HepG2 (cell line): Measurements from ENCODE around the gene STAP2. TPM values are rescaled to one million over a fixed set of nuclear protein-coding genes. Genes with fewer than 3 reads are reported as not detected.

Experiments
- CREM ChIP-seq, 2 experiments: sonication (generic) in 1 of 2; formaldehyde crosslinking in 1 of 2; IDR thresholded peaks; 2 replicates each; pipeline versions ENCODE4 v1.4.0 to v1.6.1; 2016 to 2020; ENCODE audit warnings: antibody characterized with exemption in 1 of 2, mild to moderate bottlenecking in 1 of 2, missing genetic modification reagents in 1 of 2
- DPF2 ChIP-seq: sonication (generic); formaldehyde crosslinking; IDR thresholded peaks from 2 replicates; pipeline ENCODE4 v1.4.0; 2020; ENCODE audit warnings: mild to moderate bottlenecking, low read depth, missing genetic modification reagents, borderline replicate concordance
- EHMT2 ChIP-seq: fragments of 200-600 bp; sonication (generic); IDR thresholded peaks from 2 replicates; pipeline ENCODE4 v1.7.0; 2017; ENCODE audit warnings: antibody characterized with exemption, low read depth, low read length, borderline replicate concordance
- FOXK1 ChIP-seq: sonication (generic); formaldehyde crosslinking; IDR thresholded peaks from 2 replicates; pipeline ENCODE4 v1.4.0; 2020; ENCODE audit warnings: low read depth, missing genetic modification reagents, borderline replicate concordance
- HHEX ChIP-seq: IDR thresholded peaks from 2 replicates; pipeline ENCODE4 v1.6.1; 2016; ENCODE audit warnings: control low read depth
- REPIN1 ChIP-seq: sonication (generic); formaldehyde crosslinking; IDR thresholded peaks from 2 replicates; pipeline ENCODE4 v1.8.0; 2022; ENCODE audit warnings: missing genetic modification reagents, low read depth, mild to moderate bottlenecking, borderline replicate concordance
- SP140L ChIP-seq: sonication (generic); formaldehyde crosslinking; IDR thresholded peaks from 2 replicates; pipeline ENCODE4 v1.4.0; 2020; ENCODE audit warnings: missing genetic modification reagents, borderline replicate concordance
- TRIM24 ChIP-seq: sonication (generic); formaldehyde crosslinking; IDR thresholded peaks from 2 replicates; pipeline ENCODE4 v1.8.0; 2022; ENCODE audit warnings: mild to moderate bottlenecking, missing genetic modification reagents
- ZMYM3 ChIP-seq: sonication (generic); formaldehyde crosslinking; IDR thresholded peaks from 2 replicates; pipeline ENCODE4 v1.5.1; 2020; ENCODE audit warnings: mild to moderate bottlenecking, missing genetic modification reagents
- ZNF143 ChIP-seq: sonication (generic); formaldehyde crosslinking; IDR thresholded peaks from 2 replicates; pipeline ENCODE4 v1.4.0; 2020; ENCODE audit warnings: missing genetic modification reagents
- ZNF17 ChIP-seq: sonication (generic); formaldehyde crosslinking; IDR thresholded peaks from 2 replicates; pipeline ENCODE4 v1.5.0; 2020; ENCODE audit warnings: mild to moderate bottlenecking, missing genetic modification reagents
- ZNF44 ChIP-seq: sonication (generic); formaldehyde crosslinking; IDR thresholded peaks from 2 replicates; pipeline ENCODE4 v1.5.1; 2020; ENCODE audit warnings: mild to moderate bottlenecking, missing genetic modification reagents
- ZNF446 ChIP-seq: sonication (generic); formaldehyde crosslinking; IDR thresholded peaks from 2 replicates; pipeline ENCODE4 v1.5.0; 2020; ENCODE audit warnings: mild to moderate bottlenecking, missing genetic modification reagents
- ZNF501 ChIP-seq: sonication (generic); formaldehyde crosslinking; IDR thresholded peaks from 2 replicates; pipeline ENCODE4 v1.5.1; 2020; ENCODE audit warnings: mild to moderate bottlenecking, moderate library complexity, missing genetic modification reagents
- polyA plus RNA-seq, 8 experiments: library from polyadenylated mRNA; depleted of rRNA in 3 of 8; stranded (reverse) in 7 of 8; unstranded in 1 of 8; fragments of >200 nt; fragmentation: Illumina TruSeq in 4 of 8; extraction: Trizol in 4 of 8; gene quantifications; 2 replicates each; pipeline versions ENCODE4 v1.2.1 to v1.2.3, GENCODE V29; 2011 to 2016; ENCODE audit warnings: low read depth in 4 of 8, missing spikeins in 1 of 8, mixed read lengths in 1 of 8; ENCODE audit not compliant: insufficient read depth in 1 of 8
- total RNA-seq, 5 experiments: library from RNA; depleted of rRNA; stranded (reverse); fragments of >200 nt; fragmentation: Illumina TruSeq; extraction: Trizol; gene quantifications; 2 replicates each; pipeline ENCODE4 v1.2.3, GENCODE V29; 2016; ENCODE audit warnings: low read depth in 1 of 5
- TF ChIP-seq, protein P1 (sequence below): IDR thresholded peaks from 2 replicates; pipeline ENCODE4 v1.4.0; 2020; ENCODE audit warnings: mild to moderate bottlenecking, missing genetic modification reagents
- TF ChIP-seq, protein P2 (sequence below): sonication (generic); formaldehyde crosslinking; IDR thresholded peaks from 2 replicates; pipeline ENCODE4 v1.4.0; 2020; ENCODE audit warnings: mild to moderate bottlenecking, missing genetic modification reagents, borderline replicate concordance
- TF ChIP-seq, protein P3 (sequence below): sonication (generic); formaldehyde crosslinking; IDR thresholded peaks from 2 replicates; pipeline ENCODE4 v1.9.0; 2021; ENCODE audit warnings: missing genetic modification reagents, mild to moderate bottlenecking, borderline replicate concordance
- TF ChIP-seq, protein P4 (sequence below): sonication (generic); formaldehyde crosslinking; IDR thresholded peaks from 2 replicates; pipeline ENCODE4 v1.4.0; 2020; ENCODE audit warnings: missing genetic modification reagents

The STAP2 gene
- total and polyA plus RNA-seq, 2 of the 13 experiments (the other 11 are each of a cell fraction or from before 2014, with no cell fraction given), result 39.0 to 43.7 TPM

DNA sequence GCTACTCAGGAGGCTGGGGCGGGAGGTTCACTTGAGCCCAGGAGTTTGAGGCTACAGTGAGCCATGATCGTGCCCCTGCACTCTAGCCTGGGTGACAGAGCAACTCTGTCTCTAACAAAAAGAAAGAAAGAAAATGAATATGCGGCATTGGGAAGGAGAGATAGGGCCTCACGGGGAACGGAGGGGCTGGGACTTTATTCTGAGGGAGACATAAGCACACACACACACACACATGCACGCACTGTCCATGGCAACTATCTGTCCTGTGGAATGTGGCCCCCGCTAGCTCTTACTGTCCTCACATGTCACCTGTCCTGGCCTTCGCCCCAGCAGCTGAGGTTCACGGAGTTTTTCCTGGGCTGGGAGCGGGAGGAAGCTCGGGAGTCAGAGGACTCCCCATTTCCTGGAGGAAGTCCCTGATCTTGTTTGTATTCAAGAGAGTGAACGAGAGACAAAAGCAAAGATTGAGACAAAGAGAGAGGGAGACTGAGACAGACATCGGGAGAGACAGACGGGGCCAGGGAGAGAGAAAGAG lies 654 bp downstream of the STAP2 start (continued):
- TF ChIP-seq EHMT2, result no peak
- peak; percentile 70 for TF ChIP-seq ZMYM3 (CRISPR knock-in tag)
- no peak for TF ChIP-seq ZNF501 (CRISPR knock-in tag)
- 0 out of 2 replicates have a peak, but pooled peaks have one; percentile 39 for TF ChIP-seq ZNF44 (CRISPR knock-in tag)
- TF ChIP-seq CREM (IDR thresholded peaks at IDR 0.05), result peak; percentile 41; the same call in 1 of the 2 replicates
- no peak for TF ChIP-seq CREM (CRISPR knock-in tag; IDR thresholded peaks at IDR 0.05)
- 0 out of 2 replicates have a peak, but pooled peaks have one; percentile 25 for TF ChIP-seq REPIN1
- TF ChIP-seq FOXK1, result no peak
- TF ChIP-seq, protein P1, sequence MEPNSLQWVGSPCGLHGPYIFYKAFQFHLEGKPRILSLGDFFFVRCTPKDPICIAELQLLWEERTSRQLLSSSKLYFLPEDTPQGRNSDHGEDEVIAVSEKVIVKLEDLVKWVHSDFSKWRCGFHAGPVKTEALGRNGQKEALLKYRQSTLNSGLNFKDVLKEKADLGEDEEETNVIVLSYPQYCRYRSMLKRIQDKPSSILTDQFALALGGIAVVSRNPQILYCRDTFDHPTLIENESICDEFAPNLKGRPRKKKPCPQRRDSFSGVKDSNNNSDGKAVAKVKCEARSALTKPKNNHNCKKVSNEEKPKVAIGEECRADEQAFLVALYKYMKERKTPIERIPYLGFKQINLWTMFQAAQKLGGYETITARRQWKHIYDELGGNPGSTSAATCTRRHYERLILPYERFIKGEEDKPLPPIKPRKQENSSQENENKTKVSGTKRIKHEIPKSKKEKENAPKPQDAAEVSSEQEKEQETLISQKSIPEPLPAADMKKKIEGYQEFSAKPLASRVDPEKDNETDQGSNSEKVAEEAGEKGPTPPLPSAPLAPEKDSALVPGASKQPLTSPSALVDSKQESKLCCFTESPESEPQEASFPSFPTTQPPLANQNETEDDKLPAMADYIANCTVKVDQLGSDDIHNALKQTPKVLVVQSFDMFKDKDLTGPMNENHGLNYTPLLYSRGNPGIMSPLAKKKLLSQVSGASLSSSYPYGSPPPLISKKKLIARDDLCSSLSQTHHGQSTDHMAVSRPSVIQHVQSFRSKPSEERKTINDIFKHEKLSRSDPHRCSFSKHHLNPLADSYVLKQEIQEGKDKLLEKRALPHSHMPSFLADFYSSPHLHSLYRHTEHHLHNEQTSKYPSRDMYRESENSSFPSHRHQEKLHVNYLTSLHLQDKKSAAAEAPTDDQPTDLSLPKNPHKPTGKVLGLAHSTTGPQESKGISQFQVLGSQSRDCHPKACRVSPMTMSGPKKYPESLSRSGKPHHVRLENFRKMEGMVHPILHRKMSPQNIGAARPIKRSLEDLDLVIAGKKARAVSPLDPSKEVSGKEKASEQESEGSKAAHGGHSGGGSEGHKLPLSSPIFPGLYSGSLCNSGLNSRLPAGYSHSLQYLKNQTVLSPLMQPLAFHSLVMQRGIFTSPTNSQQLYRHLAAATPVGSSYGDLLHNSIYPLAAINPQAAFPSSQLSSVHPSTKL (CRISPR knock-in tag), result no peak
- no peak for TF ChIP-seq ZNF446 (CRISPR knock-in tag)
- TF ChIP-seq, protein P2, sequence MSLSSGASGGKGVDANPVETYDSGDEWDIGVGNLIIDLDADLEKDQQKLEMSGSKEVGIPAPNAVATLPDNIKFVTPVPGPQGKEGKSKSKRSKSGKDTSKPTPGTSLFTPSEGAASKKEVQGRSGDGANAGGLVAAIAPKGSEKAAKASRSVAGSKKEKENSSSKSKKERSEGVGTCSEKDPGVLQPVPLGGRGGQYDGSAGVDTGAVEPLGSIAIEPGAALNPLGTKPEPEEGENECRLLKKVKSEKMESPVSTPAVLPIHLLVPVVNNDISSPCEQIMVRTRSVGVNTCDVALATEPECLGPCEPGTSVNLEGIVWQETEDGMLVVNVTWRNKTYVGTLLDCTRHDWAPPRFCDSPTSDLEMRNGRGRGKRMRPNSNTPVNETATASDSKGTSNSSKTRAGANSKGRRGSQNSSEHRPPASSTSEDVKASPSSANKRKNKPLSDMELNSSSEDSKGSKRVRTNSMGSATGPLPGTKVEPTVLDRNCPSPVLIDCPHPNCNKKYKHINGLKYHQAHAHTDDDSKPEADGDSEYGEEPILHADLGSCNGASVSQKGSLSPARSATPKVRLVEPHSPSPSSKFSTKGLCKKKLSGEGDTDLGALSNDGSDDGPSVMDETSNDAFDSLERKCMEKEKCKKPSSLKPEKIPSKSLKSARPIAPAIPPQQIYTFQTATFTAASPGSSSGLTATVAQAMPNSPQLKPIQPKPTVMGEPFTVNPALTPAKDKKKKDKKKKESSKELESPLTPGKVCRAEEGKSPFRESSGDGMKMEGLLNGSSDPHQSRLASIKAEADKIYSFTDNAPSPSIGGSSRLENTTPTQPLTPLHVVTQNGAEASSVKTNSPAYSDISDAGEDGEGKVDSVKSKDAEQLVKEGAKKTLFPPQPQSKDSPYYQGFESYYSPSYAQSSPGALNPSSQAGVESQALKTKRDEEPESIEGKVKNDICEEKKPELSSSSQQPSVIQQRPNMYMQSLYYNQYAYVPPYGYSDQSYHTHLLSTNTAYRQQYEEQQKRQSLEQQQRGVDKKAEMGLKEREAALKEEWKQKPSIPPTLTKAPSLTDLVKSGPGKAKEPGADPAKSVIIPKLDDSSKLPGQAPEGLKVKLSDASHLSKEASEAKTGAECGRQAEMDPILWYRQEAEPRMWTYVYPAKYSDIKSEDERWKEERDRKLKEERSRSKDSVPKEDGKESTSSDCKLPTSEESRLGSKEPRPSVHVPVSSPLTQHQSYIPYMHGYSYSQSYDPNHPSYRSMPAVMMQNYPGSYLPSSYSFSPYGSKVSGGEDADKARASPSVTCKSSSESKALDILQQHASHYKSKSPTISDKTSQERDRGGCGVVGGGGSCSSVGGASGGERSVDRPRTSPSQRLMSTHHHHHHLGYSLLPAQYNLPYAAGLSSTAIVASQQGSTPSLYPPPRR, result no peak
- TF ChIP-seq, protein P3, sequence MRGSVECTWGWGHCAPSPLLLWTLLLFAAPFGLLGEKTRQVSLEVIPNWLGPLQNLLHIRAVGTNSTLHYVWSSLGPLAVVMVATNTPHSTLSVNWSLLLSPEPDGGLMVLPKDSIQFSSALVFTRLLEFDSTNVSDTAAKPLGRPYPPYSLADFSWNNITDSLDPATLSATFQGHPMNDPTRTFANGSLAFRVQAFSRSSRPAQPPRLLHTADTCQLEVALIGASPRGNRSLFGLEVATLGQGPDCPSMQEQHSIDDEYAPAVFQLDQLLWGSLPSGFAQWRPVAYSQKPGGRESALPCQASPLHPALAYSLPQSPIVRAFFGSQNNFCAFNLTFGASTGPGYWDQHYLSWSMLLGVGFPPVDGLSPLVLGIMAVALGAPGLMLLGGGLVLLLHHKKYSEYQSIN (CRISPR knock-in tag), result no peak
- no peak for TF ChIP-seq ZNF143 (CRISPR knock-in tag)
- TF ChIP-seq SP140L (CRISPR knock-in tag), result 0 out of 2 replicates have a peak, but pooled peaks have one; percentile 46
- no peak for TF ChIP-seq DPF2
- no peak for TF ChIP-seq TRIM24 (CRISPR knock-in tag)
- TF ChIP-seq, protein P4, sequence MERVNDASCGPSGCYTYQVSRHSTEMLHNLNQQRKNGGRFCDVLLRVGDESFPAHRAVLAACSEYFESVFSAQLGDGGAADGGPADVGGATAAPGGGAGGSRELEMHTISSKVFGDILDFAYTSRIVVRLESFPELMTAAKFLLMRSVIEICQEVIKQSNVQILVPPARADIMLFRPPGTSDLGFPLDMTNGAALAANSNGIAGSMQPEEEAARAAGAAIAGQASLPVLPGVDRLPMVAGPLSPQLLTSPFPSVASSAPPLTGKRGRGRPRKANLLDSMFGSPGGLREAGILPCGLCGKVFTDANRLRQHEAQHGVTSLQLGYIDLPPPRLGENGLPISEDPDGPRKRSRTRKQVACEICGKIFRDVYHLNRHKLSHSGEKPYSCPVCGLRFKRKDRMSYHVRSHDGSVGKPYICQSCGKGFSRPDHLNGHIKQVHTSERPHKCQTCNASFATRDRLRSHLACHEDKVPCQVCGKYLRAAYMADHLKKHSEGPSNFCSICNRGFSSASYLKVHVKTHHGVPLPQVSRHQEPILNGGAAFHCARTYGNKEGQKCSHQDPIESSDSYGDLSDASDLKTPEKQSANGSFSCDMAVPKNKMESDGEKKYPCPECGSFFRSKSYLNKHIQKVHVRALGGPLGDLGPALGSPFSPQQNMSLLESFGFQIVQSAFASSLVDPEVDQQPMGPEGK (CRISPR knock-in tag), result peak; percentile 92
- no peak for TF ChIP-seq ZNF17 (CRISPR knock-in tag)
- TF ChIP-seq HHEX, result no peak
